Stomach (tissue), 9 donors: ENCODE measurements around the gene CHKB. TPM values are rescaled to one million over a fixed set of nuclear protein-coding genes. Genes with fewer than 3 reads are reported as not detected.
"Not testable (repeated sequence)": the region's sequence is repeated elsewhere in the genome, so short reads cannot be mapped to it uniquely, and the experiment has no call there.

ENCODE experiments used
- DNase-seq, 2 donors: peaks; one replicate each; pipeline versions ENCODE4 v3.0.0 to v3.0.0-alpha.2; 2013 to 2019
- H3K27ac ChIP-seq, 5 donors: fragments of 200-600 bp in 4 of 5; sonication (generic) in 4 of 5; one replicate each; pipeline ENCODE4 v1.5.1; 2013 to 2019; ENCODE audit warnings: mild to moderate bottlenecking in 1 of 5, moderate library complexity in 1 of 5
- H3K27me3 ChIP-seq, 3 donors: fragments of 200-600 bp; sonication (generic); one replicate each; pipeline ENCODE4 v1.5.1; 2017 to 2019; ENCODE audit warnings: mixed run types in 1 of 3
- H3K36me3 ChIP-seq, 4 donors: fragments of 200-600 bp; sonication (generic); 1 replicate in 3 of 4; 2 replicates in 1 of 4; pipeline ENCODE4 v1.5.1; 2016 to 2019
- H3K4me1 ChIP-seq, 4 donors: fragments of 200-600 bp; sonication (generic); one replicate each; pipeline ENCODE4 v1.5.1; 2016 to 2019
- H3K4me3 ChIP-seq, 4 donors: fragments of 200-600 bp; sonication (generic) in 3 of 4; one replicate each; pipeline ENCODE4 v1.5.1; 2016 to 2019; ENCODE audit warnings: mild to moderate bottlenecking in 1 of 4
- H3K9me3 ChIP-seq, 4 donors: fragments of 200-600 bp; sonication (generic); one replicate each; pipeline ENCODE4 v1.5.1; 2016 to 2019
- EP300 ChIP-seq: sonication (generic); formaldehyde crosslinking; IDR thresholded peaks from one replicate; pipeline ENCODE4 v1.6.1; 2017; ENCODE audit warnings: antibody characterized with exemption
- POLR2A ChIP-seq, 4 donors: fragments of 450-650 bp; IDR thresholded peaks; one replicate each; pipeline ENCODE4 v1.6.1; 2016; ENCODE audit warnings: antibody characterized with exemption in 4 of 4, control low read depth in 2 of 4, mild to moderate bottlenecking in 1 of 4, moderate library complexity in 1 of 4
- POLR2AphosphoS5 ChIP-seq, 3 donors: sonication (generic); formaldehyde crosslinking; IDR thresholded peaks; one replicate each; pipeline ENCODE4 v1.6.1; 2016; ENCODE audit warnings: antibody characterized with exemption in 3 of 3
- WGBS, 5 donors: extraction: QIAGEN DNeasy Blood & Tissue Kit in 3 of 5; methylation state at CpG; one replicate each; pipeline versions ENCODE4 v1.1.5 to v1.1.7; 2013 to 2018; 5-methylcytosine and 5-hydroxymethylcytosine counted together
- intact Hi-C: fragments of 100-400 bp; cut with DNase I; formaldehyde crosslinking; loops from one replicate; pipeline ENCODE4 v1.15.1; 2023; ENCODE audit warnings: low total_unique reads
- polyA plus RNA-seq, 3 donors: library from polyadenylated mRNA; stranded (reverse); fragments of 200-250 nt; gene quantifications; one replicate each; pipeline ENCODE4 v1.2.3, GENCODE V29; 2013
- total RNA-seq, 5 donors: library from RNA; depleted of rRNA; stranded (reverse); fragments of >200 nt; gene quantifications; one replicate each; pipeline versions ENCODE4 v1.1.0 to v1.2.3, GENCODE V29; 2014 to 2016
- TF ChIP-seq, protein P1 (sequence below), 7 experiments: fragments of 450-650 bp in 4 of 7; fragments of 200-600 bp in 3 of 7; sonication (generic) in 3 of 7; IDR thresholded peaks; one replicate each; pipeline ENCODE4 v1.5.1; 2016 to 2019; ENCODE audit warnings: antibody characterized with exemption in 7 of 7, control low read depth in 2 of 7, mild to moderate bottlenecking in 1 of 7
- donor health status: healthy with polysubstance abuse.
- donor health status: Bipolar disorder and iron deficiency.
- donor health status: healthy.

Gene CHKB
- total and polyA plus RNA-seq, 8 donors = 31.9 to 283 (median 118) TPM

DNA sequence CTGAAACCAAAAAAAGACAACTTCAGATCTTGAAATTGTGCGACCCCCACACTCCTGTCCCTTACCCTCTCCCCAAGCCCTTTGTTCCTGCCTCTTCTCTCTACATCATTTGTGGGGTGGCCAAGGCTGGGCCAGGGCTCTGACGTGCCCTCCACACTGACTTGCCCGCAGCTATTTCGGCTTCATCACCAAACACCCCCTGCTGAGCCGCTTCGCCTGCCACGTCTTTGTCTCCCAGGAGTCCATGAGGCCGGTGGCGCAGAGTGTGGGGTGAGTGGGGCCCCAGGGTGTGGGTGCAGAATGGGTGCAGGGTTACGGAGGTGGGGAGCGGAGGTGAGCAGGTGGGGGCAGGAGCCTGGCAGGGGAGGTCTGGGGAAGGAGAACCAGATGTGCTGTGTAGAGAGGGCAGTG is 27.4 kb upstream of the CHKB start:
- 84 to 91% (median 88%) methylated on average over 11 of the region's 11 CpGs for WGBS, 5 donors
- H3K4me3 ChIP-seq = no peak overlapping the region
- H3K9me3 ChIP-seq = no peaks in the 10 kb centered on the region
- no peak overlapping the region for H3K27ac ChIP-seq
- intact Hi-C loops = loop anchor here (10.0 kb wide), 1 partner anchor 55 kb away; no protein-coding TSS in a partner anchor
- DNase-seq = no peak
- H3K4me1 ChIP-seq = peaks cover 6 to 15% (median 11%) of the 10 kb centered on the region in 4 donors
- peaks cover 0 to 83% (median 5%) of the 10 kb centered on the region in 3 donors for H3K27me3 ChIP-seq
- no peak for TF ChIP-seq EP300
- TF ChIP-seq, protein P1, sequence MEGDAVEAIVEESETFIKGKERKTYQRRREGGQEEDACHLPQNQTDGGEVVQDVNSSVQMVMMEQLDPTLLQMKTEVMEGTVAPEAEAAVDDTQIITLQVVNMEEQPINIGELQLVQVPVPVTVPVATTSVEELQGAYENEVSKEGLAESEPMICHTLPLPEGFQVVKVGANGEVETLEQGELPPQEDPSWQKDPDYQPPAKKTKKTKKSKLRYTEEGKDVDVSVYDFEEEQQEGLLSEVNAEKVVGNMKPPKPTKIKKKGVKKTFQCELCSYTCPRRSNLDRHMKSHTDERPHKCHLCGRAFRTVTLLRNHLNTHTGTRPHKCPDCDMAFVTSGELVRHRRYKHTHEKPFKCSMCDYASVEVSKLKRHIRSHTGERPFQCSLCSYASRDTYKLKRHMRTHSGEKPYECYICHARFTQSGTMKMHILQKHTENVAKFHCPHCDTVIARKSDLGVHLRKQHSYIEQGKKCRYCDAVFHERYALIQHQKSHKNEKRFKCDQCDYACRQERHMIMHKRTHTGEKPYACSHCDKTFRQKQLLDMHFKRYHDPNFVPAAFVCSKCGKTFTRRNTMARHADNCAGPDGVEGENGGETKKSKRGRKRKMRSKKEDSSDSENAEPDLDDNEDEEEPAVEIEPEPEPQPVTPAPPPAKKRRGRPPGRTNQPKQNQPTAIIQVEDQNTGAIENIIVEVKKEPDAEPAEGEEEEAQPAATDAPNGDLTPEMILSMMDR (IDR thresholded peaks at IDR 0.05) = no peak
- TF ChIP-seq POLR2AphosphoS5 (IDR thresholded peaks at IDR 0.05) = no peak
- no peak for TF ChIP-seq POLR2A (IDR thresholded peaks at IDR 0.05)
- no peaks in the 10 kb centered on the region for H3K36me3 ChIP-seq

DNA sequence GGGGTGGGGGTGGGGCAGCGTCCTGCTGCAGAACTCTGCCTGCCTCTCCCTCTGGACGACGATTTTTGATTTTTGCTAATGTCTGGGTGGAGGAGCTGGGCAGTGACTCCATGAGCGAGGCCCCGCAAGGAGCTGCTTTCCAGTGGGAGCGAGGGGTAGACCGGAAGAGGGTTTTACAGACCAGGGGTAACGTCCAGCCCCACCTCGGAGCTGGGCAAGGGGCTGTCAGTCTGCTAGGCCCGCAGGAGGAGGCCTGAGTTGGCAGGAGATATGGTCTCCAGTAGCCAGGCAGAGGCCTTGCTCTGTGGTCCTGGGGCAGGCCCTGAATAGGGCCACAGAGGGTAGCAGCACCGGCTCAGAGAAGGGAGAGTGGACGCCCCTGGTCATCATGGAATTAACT is 26.9 kb upstream of the CHKB start:
- no peak overlapping the region for H3K27ac ChIP-seq
- intact Hi-C loops = no loop called here
- TF ChIP-seq EP300 = no peak
- TF ChIP-seq, protein P1 (IDR thresholded peaks at IDR 0.05) = no peak
- TF ChIP-seq POLR2A (IDR thresholded peaks at IDR 0.05) = no peak
- TF ChIP-seq POLR2AphosphoS5 (IDR thresholded peaks at IDR 0.05) = no peak
- H3K9me3 ChIP-seq = no peaks in the 10 kb centered on the region
- DNase-seq = no peak
- no peak overlapping the region for H3K4me3 ChIP-seq
- H3K27me3 ChIP-seq = peaks cover 0 to 88% (median 5%) of the 10 kb centered on the region in 3 donors
- H3K4me1 ChIP-seq = peaks cover 6 to 15% (median 11%) of the 10 kb centered on the region in 4 donors
- 82 to 86% (median 83%) methylated on average over 9 to 12 of the region's 12 CpGs for WGBS, 5 donors
- H3K36me3 ChIP-seq = no peaks in the 10 kb centered on the region

DNA sequence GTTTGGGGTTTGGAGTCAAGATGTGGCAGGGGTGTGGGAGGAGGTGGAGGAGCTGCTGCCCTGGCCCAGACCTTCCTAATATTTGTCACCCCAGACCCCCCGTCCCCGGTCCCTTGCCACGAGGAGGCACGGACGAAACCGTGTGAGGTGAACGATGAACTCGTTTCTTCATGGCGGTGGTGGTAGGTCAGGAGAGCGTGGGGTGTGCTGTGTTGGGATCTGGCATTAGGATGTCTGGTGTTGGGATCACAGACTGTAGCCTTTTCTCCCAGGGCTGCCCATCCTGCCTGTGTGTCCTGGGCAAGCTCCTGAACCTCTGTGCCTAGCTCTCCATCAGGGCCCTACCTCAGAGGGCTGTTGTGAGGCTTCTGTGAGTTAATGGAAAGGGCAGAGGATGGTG is 26.3 kb upstream of the CHKB start:
- WGBS, 5 donors = 85 to 93% (median 88%) methylated on average over 10 of the region's 10 CpGs
- Histone ChIP-seq H3K4me3 (no peak overlapping the region), H3K36me3 (no peaks in the 10 kb centered on the region), H3K9me3 (no peaks in the 10 kb centered on the region), H3K4me1 (peaks cover 6 to 15% (median 11%) of the 10 kb centered on the region in 4 donors), H3K27ac (no peak overlapping the region), H3K27me3 (peaks cover 0 to 94% (median 8%) of the 10 kb centered on the region in 3 donors)
- TF ChIP-seq POLR2A (IDR thresholded peaks at IDR 0.05) = no peak
- no peak for DNase-seq
- intact Hi-C loops = no loop called here

DNA sequence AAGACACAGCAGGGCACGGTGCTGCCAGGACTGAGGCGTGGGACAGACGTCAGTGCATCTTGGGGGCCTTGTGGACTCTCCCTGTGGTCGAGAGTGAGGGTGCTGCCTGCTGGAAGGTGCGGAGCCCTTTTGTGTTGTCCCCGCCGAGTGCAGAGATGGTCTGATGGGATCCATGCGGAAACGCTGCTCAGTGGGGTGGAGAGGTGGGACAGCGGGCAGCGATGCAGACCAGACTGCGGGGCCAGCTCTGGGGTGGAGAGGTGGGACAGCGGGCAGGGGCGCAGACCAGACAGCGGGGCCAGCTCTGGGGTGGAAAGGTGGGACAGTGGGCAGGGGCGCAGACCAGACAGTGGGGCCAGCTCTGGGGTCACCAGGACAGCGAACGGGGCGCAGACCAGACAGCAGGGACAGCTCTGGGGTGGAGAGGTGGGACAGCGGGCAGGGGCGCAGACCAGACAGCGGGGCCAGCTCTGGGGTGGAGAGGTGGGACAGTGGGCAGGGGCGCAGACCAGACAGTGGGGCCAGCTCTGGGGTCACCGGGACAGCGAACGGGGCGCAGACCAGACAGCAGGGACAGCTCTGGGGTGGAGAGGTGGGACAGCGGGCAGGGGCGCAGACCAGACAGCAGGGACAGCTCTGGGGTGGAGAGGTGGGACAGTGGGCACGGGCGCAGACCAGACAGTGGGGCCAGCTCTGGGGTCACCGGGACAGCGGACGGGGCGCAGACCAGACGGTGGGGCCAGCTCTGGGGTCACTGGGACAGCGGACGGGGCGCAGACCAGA is 25.6 kb upstream of the CHKB start:
- peaks cover 0 to 97% (median 15%) of the 10 kb centered on the region in 3 donors for H3K27me3 ChIP-seq
- intact Hi-C loops, H3K27ac ChIP-seq, H3K36me3 ChIP-seq, H3K9me3 ChIP-seq, DNase-seq, H3K4me3 ChIP-seq: not testable (repeated sequence)
- H3K4me1 ChIP-seq = peaks cover 4 to 17% (median 8%) of the 10 kb centered on the region in 4 donors
- WGBS, 5 donors = 77 to 88% (median 83%) methylated on average over 36 to 39 of the region's 39 CpGs

DNA sequence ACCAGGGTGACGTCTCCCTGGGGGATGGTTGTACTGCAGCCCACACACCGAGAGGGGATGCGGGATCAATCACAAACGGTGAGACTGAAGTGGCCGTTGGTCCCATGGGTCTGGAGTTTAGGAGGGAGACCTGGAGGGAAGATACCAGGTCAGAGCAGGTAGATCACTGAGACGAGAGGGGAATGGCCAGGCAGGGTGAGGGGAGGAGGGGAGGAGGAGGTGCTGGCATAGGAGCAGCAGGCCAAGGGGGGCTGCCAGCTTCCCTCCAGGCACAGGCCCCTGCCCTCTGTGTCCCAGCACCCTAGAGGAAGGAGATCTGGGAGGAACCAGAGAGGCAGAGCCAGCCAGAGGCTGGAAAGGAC is 25.0 kb upstream of the CHKB start:
- Histone ChIP-seq H3K27ac (no peak overlapping the region), H3K9me3 (no peaks in the 10 kb centered on the region), H3K27me3 (peaks cover 0 to 97% (median 19%) of the 10 kb centered on the region in 3 donors), H3K4me1 (peaks cover 0 to 11% (median 3%) of the 10 kb centered on the region in 4 donors), H3K4me3 (no peak overlapping the region), H3K36me3 (no peaks in the 10 kb centered on the region)
- TF ChIP-seq EP300 (no peak), POLR2A (IDR thresholded peaks at IDR 0.05) (no peak), POLR2AphosphoS5 (IDR thresholded peaks at IDR 0.05) (no peak)
- TF ChIP-seq, protein P1 (IDR thresholded peaks at IDR 0.05) = no peak
- DNase-seq = no peak
- intact Hi-C loops = no loop called here
- 63 to 70% (median 67%) methylated on average over 6 of the region's 6 CpGs for WGBS, 5 donors
